HEK293 (cell line): Measurements from ENCODE around the gene ZNF292.

Experiments
- CTCF ChIA-PET: fragments of 350-600 bp; formaldehyde crosslinking; extraction: SDS; loops from one replicate; lab custom pipeline; 2021; ENCODE audit warnings: antibody characterized with exemption; lab: Yijun Ruan, JAX
- POLR2A ChIA-PET: fragments of 300-600 bp; formaldehyde crosslinking; extraction: SDS; loops from one replicate; lab custom pipeline; 2020; ENCODE audit warnings: antibody characterized with exemption, inconsistent platforms; lab: Yijun Ruan, JAX
- H3K27ac ChIP-seq: fragments of 200-500 bp; sonication (Bioruptor generic); 2 replicates; pipeline ENCODE4 v1.5.1; 2014; ENCODE audit warnings: low read depth, low read length, control low read depth, inconsistent platforms; ENCODE audit errors: extremely low read depth
- H3K36me3 ChIP-seq, 2 experiments: fragments of 200-500 bp in 1 of 2; sonication (Bioruptor generic) in 1 of 2; 1 replicate in 1 of 2; 2 replicates in 1 of 2; pipeline ENCODE4 v1.5.1; 2014 to 2017; ENCODE audit warnings: inconsistent platforms in 2 of 2, low read length in 2 of 2; ENCODE audit not compliant: control insufficient read depth in 2 of 2, insufficient read depth in 1 of 2
- H3K4me1 ChIP-seq: fragments of 200-500 bp; sonication (Bioruptor generic); 2 replicates; pipeline ENCODE4 v1.5.1; 2014; ENCODE audit warnings: mild to moderate bottlenecking, low read length, inconsistent platforms; ENCODE audit not compliant: control insufficient read depth, insufficient read depth
- H3K4me3 ChIP-seq: 2 replicates; pipeline ENCODE4 v1.5.1; 2011; ENCODE audit warnings: low read depth, mild to moderate bottlenecking, control low read depth, low read length, moderate library complexity
- H3K9me3 ChIP-seq: fragments of 200-500 bp; sonication (Bioruptor generic); 2 replicates; pipeline ENCODE4 v1.5.1; 2014; ENCODE audit warnings: low read depth, low read length, inconsistent platforms; ENCODE audit not compliant: control insufficient read depth, insufficient read depth
- HIC1 ChIP-seq: fragments of 450-650 bp; formaldehyde crosslinking; IDR thresholded peaks from 2 replicates; pipeline ENCODE4 v1.5.1; 2016; ENCODE audit warnings: missing biosample characterization, missing genetic modification characterization
- KLF8 ChIP-seq: fragments of 450-650 bp; formaldehyde crosslinking; IDR thresholded peaks from 2 replicates; pipeline ENCODE4 v1.5.1; 2016; ENCODE audit warnings: missing biosample characterization, missing genetic modification characterization
- PRDM4 ChIP-seq: fragments of 450-650 bp; formaldehyde crosslinking; IDR thresholded peaks from 2 replicates; pipeline ENCODE4 v1.5.1; 2017; ENCODE audit warnings: missing biosample characterization, missing genetic modification characterization
- SETDB1 ChIP-seq: IDR thresholded peaks from one replicate; pipeline ENCODE4 v1.6.1; 2017; ENCODE audit warnings: mild to moderate bottlenecking, low read length, moderate library complexity, mixed read lengths; ENCODE audit not compliant: insufficient read length
- ZBTB17 ChIP-seq: fragments of 450-650 bp; formaldehyde crosslinking; IDR thresholded peaks from 2 replicates; pipeline ENCODE4 v1.5.1; 2016; ENCODE audit warnings: missing biosample characterization, missing genetic modification characterization
- ZBTB6 ChIP-seq: fragments of 450-650 bp; formaldehyde crosslinking; IDR thresholded peaks from 2 replicates; pipeline ENCODE4 v1.5.1; 2017; ENCODE audit warnings: missing biosample characterization, missing genetic modification characterization
- ZBTB8A ChIP-seq: fragments of 450-650 bp; formaldehyde crosslinking; IDR thresholded peaks from 2 replicates; pipeline ENCODE4 v1.5.1; 2016; ENCODE audit warnings: missing biosample characterization, missing genetic modification characterization
- ZNF18 ChIP-seq: fragments of 450-650 bp; formaldehyde crosslinking; IDR thresholded peaks from 2 replicates; pipeline ENCODE4 v1.5.1; 2016; ENCODE audit warnings: missing biosample characterization, missing genetic modification characterization
- ZNF449 ChIP-seq: fragments of 450-650 bp; formaldehyde crosslinking; IDR thresholded peaks from 2 replicates; pipeline ENCODE4 v1.5.1; 2017; ENCODE audit warnings: missing biosample characterization, mild to moderate bottlenecking, missing genetic modification characterization, moderate library complexity
- ZNF510 ChIP-seq: fragments of 450-650 bp; formaldehyde crosslinking; IDR thresholded peaks from 2 replicates; pipeline ENCODE4 v1.5.1; 2018; ENCODE audit warnings: mild to moderate bottlenecking, missing genetic modification characterization, missing biosample characterization; ENCODE audit not compliant: insufficient replicate concordance
- ZNF518A ChIP-seq: fragments of 450-650 bp; formaldehyde crosslinking; conservative IDR thresholded peaks from 2 replicates; pipeline ENCODE4 v1.5.1; 2016; ENCODE audit warnings: low read depth, missing biosample characterization, missing genetic modification characterization
- ZNF639 ChIP-seq: fragments of 450-650 bp; formaldehyde crosslinking; IDR thresholded peaks from 2 replicates; pipeline ENCODE4 v1.5.1; 2016; ENCODE audit warnings: missing biosample characterization, missing genetic modification characterization
- ZNF660 ChIP-seq: fragments of 450-650 bp; IDR thresholded peaks from 2 replicates; pipeline ENCODE4 v1.5.1; 2018; ENCODE audit warnings: missing biosample characterization, mild to moderate bottlenecking, missing genetic modification characterization
- ZNF768 ChIP-seq: fragments of 450-650 bp; formaldehyde crosslinking; IDR thresholded peaks from 2 replicates; pipeline ENCODE4 v1.5.1; 2018; ENCODE audit warnings: missing biosample characterization, mild to moderate bottlenecking, missing genetic modification characterization
- ZSCAN5A ChIP-seq: fragments of 450-650 bp; formaldehyde crosslinking; IDR thresholded peaks from 2 replicates; pipeline ENCODE4 v1.5.1; 2016; ENCODE audit warnings: missing biosample characterization, missing genetic modification characterization

ZNF292 gene

GRCh38 chr6:87241304-87241703 is 85.9 kb downstream of the ZNF292 start:
- H3K4me1 ChIP-seq, result no peaks in the 10 kb centered on the region
- H3K9me3 ChIP-seq, result no peaks in the 10 kb centered on the region
- H3K36me3 ChIP-seq, result peaks cover 29 to 45% of the 10 kb centered on the region in 2 experiments
- ChIA-PET CTCF (interaction anchor here (0.7 to 1.3 kb wide), 2 partner anchors 13 to 173 kb away, joined by 3 read pairs; no protein-coding TSS in a partner anchor), POLR2A (no interaction called here)
- H3K4me3 ChIP-seq, result no peak overlapping the region
- H3K27ac ChIP-seq, result no peak overlapping the region
- TF ChIP-seq ZBTB17 (no peak), ZBTB8A (tag by site-specific recombination) (no peak), ZNF639 (tag by site-specific recombination) (no peak), SETDB1 (no peak), PRDM4 (tag by site-specific recombination) (no peak), KLF8 (tag by site-specific recombination) (no peak), HIC1 (tag by site-specific recombination) (no peak), ZBTB6 (no peak), ZNF518A (tag by site-specific recombination) (no peak), ZSCAN5A (tag by site-specific recombination) (no peak), ZNF768 (no peak), ZNF660 (tag by site-specific recombination) (no peak), ZNF449 (tag by site-specific recombination) (no peak), ZNF510 (tag by site-specific recombination) (no peak), ZNF18 (tag by site-specific recombination) (no peak)
- TF ChIP-seq, all 188 proteins: peak for 0
